Measurements from ENCODE around the gene PRKN.

GRCh38 chr6:162306616-162307015, 420.9 kb downstream of the PRKN start:
- no peak for TF ChIP-seq POLR2A (IDR thresholded peaks at IDR 0.05; ENCODE audit: low read length)
- TF ChIP-seq GATA1 (IDR thresholded peaks at IDR 0.05; ENCODE audit: low read depth, low read length), result no peak
